ENCODE results near the gene OGG1. TPM values are rescaled to one million over a fixed set of nuclear protein-coding genes. Genes with fewer than 3 reads are reported as not detected.
A peak's percentile ranks its signal among the peaks of the same experiment; 100 is the strongest.

Gene OGG1
- total RNA-seq, 1 donor from 2014 or later, result 36.0 TPM

GRCh38 chr3:9746330-9746729, 3.4 kb upstream of the OGG1 start:
- H3K4me1 ChIP-seq, result peaks cover 0 to 9% of the 10 kb centered on the region in 2 donors
- H3K9me3 ChIP-seq, result no peaks in the 10 kb centered on the region
- TF ChIP-seq, protein P1, sequence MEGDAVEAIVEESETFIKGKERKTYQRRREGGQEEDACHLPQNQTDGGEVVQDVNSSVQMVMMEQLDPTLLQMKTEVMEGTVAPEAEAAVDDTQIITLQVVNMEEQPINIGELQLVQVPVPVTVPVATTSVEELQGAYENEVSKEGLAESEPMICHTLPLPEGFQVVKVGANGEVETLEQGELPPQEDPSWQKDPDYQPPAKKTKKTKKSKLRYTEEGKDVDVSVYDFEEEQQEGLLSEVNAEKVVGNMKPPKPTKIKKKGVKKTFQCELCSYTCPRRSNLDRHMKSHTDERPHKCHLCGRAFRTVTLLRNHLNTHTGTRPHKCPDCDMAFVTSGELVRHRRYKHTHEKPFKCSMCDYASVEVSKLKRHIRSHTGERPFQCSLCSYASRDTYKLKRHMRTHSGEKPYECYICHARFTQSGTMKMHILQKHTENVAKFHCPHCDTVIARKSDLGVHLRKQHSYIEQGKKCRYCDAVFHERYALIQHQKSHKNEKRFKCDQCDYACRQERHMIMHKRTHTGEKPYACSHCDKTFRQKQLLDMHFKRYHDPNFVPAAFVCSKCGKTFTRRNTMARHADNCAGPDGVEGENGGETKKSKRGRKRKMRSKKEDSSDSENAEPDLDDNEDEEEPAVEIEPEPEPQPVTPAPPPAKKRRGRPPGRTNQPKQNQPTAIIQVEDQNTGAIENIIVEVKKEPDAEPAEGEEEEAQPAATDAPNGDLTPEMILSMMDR (IDR thresholded peaks at IDR 0.05), result no peak
- no peak overlapping the region for H3K27ac ChIP-seq
- DNase-seq (ENCODE audit: low spot score in 2 of 2), result no peak
- H3K4me3 ChIP-seq, result no peak overlapping the region
- H3K36me3 ChIP-seq, result peaks cover 62 to 63% of the 10 kb centered on the region in 2 donors
- H3K27me3 ChIP-seq, result no peaks in the 10 kb centered on the region
- intact Hi-C loops (cut with DNase I), result no loop called here

- no peak for DNase-seq (ENCODE audit: low spot score in 2 of 2)
- intact Hi-C loops (cut with DNase I), result no loop called here
- TF ChIP-seq, protein P1 (IDR thresholded peaks at IDR 0.05), result no peak
- no peak overlapping the region for H3K27ac ChIP-seq
- H3K4me3 ChIP-seq, result no peak overlapping the region
- H3K9me3 ChIP-seq, result no peaks in the 10 kb centered on the region
- H3K4me1 ChIP-seq, result peaks cover 4 to 14% of the 10 kb centered on the region in 2 donors
- peaks cover 56 to 60% of the 10 kb centered on the region in 2 donors for H3K36me3 ChIP-seq
- H3K27me3 ChIP-seq, result no peaks in the 10 kb centered on the region
These were observed 2.5 kb upstream of the OGG1 start for GRCh38 chr3:9747267-9747666.

DNA sequence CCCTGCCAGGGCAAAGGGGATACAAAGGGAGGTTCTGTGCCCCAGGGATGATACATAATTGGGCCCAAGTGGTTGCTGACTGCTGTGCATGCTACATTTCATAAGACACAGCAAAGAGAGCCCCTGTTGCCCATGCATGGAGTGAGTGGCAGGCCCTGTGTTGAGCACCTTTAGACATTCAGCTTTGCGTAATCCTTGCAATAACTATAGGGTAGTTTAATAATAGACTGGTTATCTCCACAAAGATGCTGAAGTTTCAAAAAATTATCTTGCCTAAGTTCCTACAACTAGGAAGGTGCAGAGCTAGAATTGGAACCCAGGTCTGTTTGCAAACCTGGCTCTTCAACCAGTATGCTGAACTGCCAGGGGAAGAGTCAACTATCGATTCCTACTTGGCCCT, 1.7 kb upstream of the OGG1 start:
- intact Hi-C loops (cut with DNase I), result no loop called here
- Histone ChIP-seq H3K27ac (no peak overlapping the region), H3K27me3 (no peaks in the 10 kb centered on the region), H3K9me3 (no peaks in the 10 kb centered on the region), H3K36me3 (peaks cover 49 to 58% of the 10 kb centered on the region in 2 donors), H3K4me1 (peaks cover 4 to 14% of the 10 kb centered on the region in 2 donors), H3K4me3 (no peak overlapping the region)
- TF ChIP-seq, protein P1 (IDR thresholded peaks at IDR 0.05), result no peak
- DNase-seq (ENCODE audit: low spot score in 2 of 2), result no peak

- peaks cover 4 to 14% of the 10 kb centered on the region in 2 donors for H3K4me1 ChIP-seq
- peak overlapping the region; percentile 76 to 84 for H3K27ac ChIP-seq
- H3K9me3 ChIP-seq, result no peaks in the 10 kb centered on the region
- H3K27me3 ChIP-seq, result no peaks in the 10 kb centered on the region
- peak overlapping the region; percentile 67 to 70 for H3K4me3 ChIP-seq
- TF ChIP-seq, protein P1 (IDR thresholded peaks at IDR 0.05), result no peak
- peaks cover 36 to 48% of the 10 kb centered on the region in 2 donors for H3K36me3 ChIP-seq
- no peak for DNase-seq (ENCODE audit: low spot score in 2 of 2)
- intact Hi-C loops (cut with DNase I), result loop anchor here (1.0 kb wide), 3 partner anchors 18 to 44 kb away; partner anchors contain the start of genes ARPC4 and BRPF1
These were observed 482 bp upstream of the OGG1 start for GRCh38 chr3:9749296-9749644.

GRCh38 chr3:9750556-9751411, 1.0 kb downstream of the OGG1 start:
- TF ChIP-seq, protein P1 (IDR thresholded peaks at IDR 0.05), result no peak
- Histone ChIP-seq H3K4me1 (peaks cover 4 to 14% of the 10 kb centered on the region in 2 donors), H3K36me3 (peaks cover 21 to 45% of the 10 kb centered on the region in 2 donors), H3K27ac (peak overlapping the region; percentile 76 to 84), H3K9me3 (no peaks in the 10 kb centered on the region), H3K27me3 (no peaks in the 10 kb centered on the region), H3K4me3 (peak overlapping the region; percentile 67 to 70)
- intact Hi-C loops (cut with DNase I), result loop anchor here (2.0 kb wide), 1 partner anchor 36 kb away; no protein-coding TSS in a partner anchor
- no peak for DNase-seq (ENCODE audit: low spot score in 2 of 2)
